Karpas-422 (cell line): ENCODE measurements around the gene GTPBP1. TPM values are rescaled to one million over a fixed set of nuclear protein-coding genes. Genes with fewer than 3 reads are reported as not detected.

ENCODE experiments used
- DNase-seq: peaks from one replicate; pipeline ENCODE4 v3.0.0-alpha.2; 2015
- H2AFZ ChIP-seq: fragments of 200-600 bp; sonication (generic); 2 replicates; pipeline ENCODE4 v1.6.1; 2014; ENCODE audit warnings: antibody characterized with exemption, low read length, mixed read lengths
- H3K27ac ChIP-seq: fragments of 200-600 bp; sonication (generic); 2 replicates; pipeline ENCODE4 v1.5.1; 2014; ENCODE audit warnings: mild to moderate bottlenecking, low read length, moderate library complexity
- H3K27me3 ChIP-seq: fragments of 200-600 bp; sonication (generic); 2 replicates; pipeline ENCODE4 v1.6.1; 2014; ENCODE audit warnings: low read length, mixed read lengths
- H3K36me3 ChIP-seq: fragments of 200-600 bp; sonication (generic); 2 replicates; pipeline ENCODE4 v1.6.1; 2014; ENCODE audit warnings: low read length, mixed read lengths; ENCODE audit not compliant: insufficient read depth
- H3K4me1 ChIP-seq: fragments of 200-600 bp; sonication (generic); 2 replicates; pipeline ENCODE4 v1.6.1; 2014; ENCODE audit warnings: mild to moderate bottlenecking, low read length, mixed read lengths
- H3K4me2 ChIP-seq: fragments of 200-600 bp; sonication (generic); 2 replicates; pipeline ENCODE4 v1.6.1; 2014; ENCODE audit warnings: low read length, low read depth, mild to moderate bottlenecking; ENCODE audit not compliant: poor library complexity, severe bottlenecking
- H3K4me3 ChIP-seq: fragments of 200-600 bp; sonication (generic); 2 replicates; pipeline ENCODE4 v1.5.1; 2014; ENCODE audit warnings: mild to moderate bottlenecking, antibody characterized with exemption, low read length, mixed read lengths
- H3K79me2 ChIP-seq: fragments of 200-600 bp; sonication (generic); 2 replicates; pipeline ENCODE4 v1.6.1; 2014; ENCODE audit warnings: mild to moderate bottlenecking, low read length, mixed read lengths
- H3K9ac ChIP-seq: fragments of 200-600 bp; sonication (generic); 2 replicates; pipeline ENCODE4 v1.6.0; 2014; ENCODE audit warnings: low read length
- H3K9me2 ChIP-seq: fragments of 200-600 bp; sonication (generic), shearing (Covaris generic); replicated peaks from 2 replicates; pipeline ENCODE4 v1.6.0; 2014; ENCODE audit warnings: mild to moderate bottlenecking, low read length, moderate library complexity; ENCODE audit not compliant: insufficient read depth
- H3K9me3 ChIP-seq: fragments of 300-700, 200-600 bp; sonication (generic); 2 replicates; pipeline ENCODE4 v1.6.1; 2014; ENCODE audit warnings: low read length, mixed read lengths
- H4K20me1 ChIP-seq: fragments of 200-600 bp; sonication (generic); 2 replicates; pipeline ENCODE4 v1.6.1; 2014; ENCODE audit warnings: mild to moderate bottlenecking, antibody characterized with exemption, low read length, low read depth; ENCODE audit not compliant: insufficient read depth
- total RNA-seq: library from RNA; depleted of rRNA; stranded (reverse); fragments of >200 nt; shearing (Covaris generic); gene quantifications from 2 replicates; pipeline ENCODE4 v1.2.3, GENCODE V29; 2014; ENCODE audit warnings: low replicate concordance

The GTPBP1 gene
- total RNA-seq, 1 experiment from 2014 or later, result 47.6 TPM

GRCh38 chr22:38768036-38768435, 62.3 kb downstream of the GTPBP1 start:
- H3K9me3 ChIP-seq, result no peaks in the 10 kb centered on the region
- H3K79me2 ChIP-seq, result no peaks in the 10 kb centered on the region
- no peaks in the 10 kb centered on the region for H3K9me2 ChIP-seq
- no peak overlapping the region for H3K9ac ChIP-seq
- H3K4me3 ChIP-seq, result no peak overlapping the region
- H3K27ac ChIP-seq, result no peak overlapping the region
- no peaks in the 10 kb centered on the region for H3K27me3 ChIP-seq
- H3K4me2 ChIP-seq, result no peak overlapping the region
- H3K4me1 ChIP-seq, result no peaks in the 10 kb centered on the region
- H4K20me1 ChIP-seq, result no peaks in the 10 kb centered on the region
- H2AFZ ChIP-seq, result no peak overlapping the region
- DNase-seq, result no peak
- no peaks in the 10 kb centered on the region for H3K36me3 ChIP-seq

DNA sequence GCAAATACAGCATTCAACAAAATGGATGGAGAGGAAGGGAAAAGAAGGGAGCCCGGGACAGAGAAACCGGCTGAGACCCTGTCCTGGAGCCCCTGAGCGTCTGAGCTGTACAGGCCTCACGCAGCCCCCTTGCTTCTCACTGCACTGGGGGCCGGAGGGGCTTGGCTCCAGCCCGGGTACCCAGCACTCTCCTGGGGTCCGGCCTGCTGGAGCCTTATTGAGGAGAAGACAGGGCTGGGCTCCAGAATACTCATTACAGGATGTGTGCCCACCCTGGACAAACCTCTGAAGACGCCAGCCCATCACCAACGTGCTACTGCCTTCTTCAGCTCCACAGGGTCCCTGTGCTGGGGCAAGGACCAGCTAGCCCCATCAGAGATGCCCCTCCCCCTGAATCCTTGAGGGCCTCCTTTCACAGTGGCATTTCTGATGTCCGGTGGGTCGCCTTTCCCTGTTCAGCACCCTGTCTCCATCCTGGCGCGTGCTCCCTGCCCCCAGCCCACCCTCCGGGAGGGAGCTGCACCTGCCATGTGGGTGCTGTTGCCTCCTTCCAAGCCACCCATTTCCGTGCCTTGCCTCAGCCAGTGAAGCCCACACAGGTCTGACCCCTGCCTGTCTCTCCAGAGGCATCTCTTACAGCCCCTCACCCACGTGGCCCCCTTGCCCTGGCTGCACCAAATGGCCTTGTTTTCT, 64.7 kb downstream of the GTPBP1 start:
- H2AFZ ChIP-seq, result no peak overlapping the region
- H3K9me3 ChIP-seq, result no peaks in the 10 kb centered on the region
- DNase-seq, result no peak
- no peaks in the 10 kb centered on the region for H3K4me1 ChIP-seq
- H3K9ac ChIP-seq, result no peak overlapping the region
- H3K36me3 ChIP-seq, result no peaks in the 10 kb centered on the region
- no peak overlapping the region for H3K4me2 ChIP-seq
- H4K20me1 ChIP-seq, result no peaks in the 10 kb centered on the region
- H3K4me3 ChIP-seq, result no peak overlapping the region
- H3K9me2 ChIP-seq, result no peaks in the 10 kb centered on the region
- no peaks in the 10 kb centered on the region for H3K27me3 ChIP-seq
- no peak overlapping the region for H3K27ac ChIP-seq
- no peaks in the 10 kb centered on the region for H3K79me2 ChIP-seq

DNA sequence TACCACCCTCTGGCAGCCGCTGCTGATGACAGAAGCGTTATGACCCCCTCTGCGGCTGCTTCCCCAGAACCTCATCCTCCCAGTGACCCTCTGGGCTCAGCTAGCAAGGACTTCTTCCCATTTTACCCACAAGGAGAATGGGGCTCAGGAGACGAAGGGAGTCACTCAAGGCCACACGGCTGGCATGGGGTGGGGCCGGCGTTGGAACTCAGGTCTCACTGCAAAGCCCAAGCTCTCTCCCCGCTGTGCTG, 66.8 kb downstream of the GTPBP1 start:
- Histone ChIP-seq H4K20me1 (no peaks in the 10 kb centered on the region), H3K27ac (no peak overlapping the region), H3K36me3 (no peaks in the 10 kb centered on the region), H3K4me2 (no peak overlapping the region), H3K27me3 (no peaks in the 10 kb centered on the region), H2AFZ (no peak overlapping the region), H3K4me3 (no peak overlapping the region), H3K9me3 (no peaks in the 10 kb centered on the region), H3K9me2 (no peaks in the 10 kb centered on the region), H3K79me2 (no peaks in the 10 kb centered on the region), H3K4me1 (no peaks in the 10 kb centered on the region), H3K9ac (no peak overlapping the region)
- no peak for DNase-seq

- Histone ChIP-seq H4K20me1 (no peaks in the 10 kb centered on the region), H3K27ac (no peak overlapping the region), H3K79me2 (no peaks in the 10 kb centered on the region), H2AFZ (no peak overlapping the region), H3K27me3 (no peaks in the 10 kb centered on the region), H3K9me3 (no peaks in the 10 kb centered on the region), H3K9ac (no peak overlapping the region), H3K4me2 (no peak overlapping the region), H3K36me3 (no peaks in the 10 kb centered on the region), H3K4me1 (no peaks in the 10 kb centered on the region), H3K4me3 (no peak overlapping the region), H3K9me2 (no peaks in the 10 kb centered on the region)
- no peak for DNase-seq
These were observed 67.7 kb downstream of the GTPBP1 start for GRCh38 chr22:38773363-38773946.

GRCh38 chr22:38774496-38775166, 68.9 kb downstream of the GTPBP1 start:
- Histone ChIP-seq H3K27me3 (no peaks in the 10 kb centered on the region), H3K4me3 (no peak overlapping the region), H3K9me3 (no peaks in the 10 kb centered on the region), H3K36me3 (no peaks in the 10 kb centered on the region), H3K4me2 (no peak overlapping the region), H2AFZ (no peak overlapping the region), H3K9me2 (no peaks in the 10 kb centered on the region), H3K27ac (no peak overlapping the region), H3K9ac (no peak overlapping the region), H4K20me1 (no peaks in the 10 kb centered on the region), H3K4me1 (no peaks in the 10 kb centered on the region), H3K79me2 (no peaks in the 10 kb centered on the region)
- DNase-seq, result no peak

DNA sequence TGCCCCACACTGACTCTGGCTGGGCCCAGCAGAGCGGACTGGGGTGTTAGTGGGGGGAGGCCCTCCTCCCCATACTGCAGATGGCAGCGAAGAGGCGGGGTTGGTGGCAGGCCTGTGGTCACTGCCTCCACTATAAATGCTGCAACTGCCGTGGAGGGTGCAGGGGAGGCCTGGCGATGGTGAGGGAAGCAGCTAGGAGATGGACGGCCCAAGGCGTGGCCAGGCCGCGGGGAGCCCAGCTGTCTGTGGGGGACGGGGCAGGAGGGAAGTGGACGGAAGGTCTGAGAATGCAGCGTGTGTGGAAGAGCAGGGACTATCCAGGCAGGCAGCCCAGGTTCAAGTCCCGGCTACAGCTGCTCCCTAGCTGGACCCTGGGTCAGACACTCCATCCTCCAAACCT, 69.9 kb downstream of the GTPBP1 start:
- Histone ChIP-seq H2AFZ (no peak overlapping the region), H3K4me3 (no peak overlapping the region), H3K4me2 (no peak overlapping the region), H3K9me2 (no peaks in the 10 kb centered on the region), H3K9ac (no peak overlapping the region), H4K20me1 (no peaks in the 10 kb centered on the region), H3K27me3 (no peaks in the 10 kb centered on the region), H3K9me3 (no peaks in the 10 kb centered on the region), H3K36me3 (no peaks in the 10 kb centered on the region), H3K79me2 (no peaks in the 10 kb centered on the region), H3K4me1 (no peaks in the 10 kb centered on the region), H3K27ac (no peak overlapping the region)
- DNase-seq, result no peak

DNA sequence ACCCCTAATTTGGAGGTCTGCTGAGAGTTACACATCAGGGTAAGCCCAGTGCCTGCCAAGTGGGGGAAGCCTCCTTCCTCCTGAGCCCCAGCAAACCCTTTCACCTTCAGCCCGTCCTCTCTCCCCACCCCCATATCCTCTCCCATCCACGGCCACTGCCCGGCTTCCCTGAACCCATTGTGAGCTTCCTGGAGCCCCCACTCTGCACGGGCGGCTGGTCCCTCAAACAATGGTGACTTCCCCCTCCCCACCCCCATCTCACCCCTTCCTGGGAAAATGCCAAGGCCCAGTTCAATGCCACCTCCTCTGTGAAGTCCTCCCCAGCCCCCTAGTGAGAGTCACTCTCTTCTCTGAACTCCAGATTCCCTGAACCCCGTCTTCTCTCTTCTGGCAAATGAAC, 70.3 kb downstream of the GTPBP1 start:
- Histone ChIP-seq H3K27ac (no peak overlapping the region), H2AFZ (no peak overlapping the region), H3K27me3 (no peaks in the 10 kb centered on the region), H3K4me1 (no peaks in the 10 kb centered on the region), H3K4me3 (no peak overlapping the region), H3K4me2 (no peak overlapping the region), H3K79me2 (no peaks in the 10 kb centered on the region), H4K20me1 (no peaks in the 10 kb centered on the region), H3K9me2 (no peaks in the 10 kb centered on the region), H3K9ac (no peak overlapping the region), H3K36me3 (no peaks in the 10 kb centered on the region), H3K9me3 (no peaks in the 10 kb centered on the region)
- DNase-seq, result no peak

DNA sequence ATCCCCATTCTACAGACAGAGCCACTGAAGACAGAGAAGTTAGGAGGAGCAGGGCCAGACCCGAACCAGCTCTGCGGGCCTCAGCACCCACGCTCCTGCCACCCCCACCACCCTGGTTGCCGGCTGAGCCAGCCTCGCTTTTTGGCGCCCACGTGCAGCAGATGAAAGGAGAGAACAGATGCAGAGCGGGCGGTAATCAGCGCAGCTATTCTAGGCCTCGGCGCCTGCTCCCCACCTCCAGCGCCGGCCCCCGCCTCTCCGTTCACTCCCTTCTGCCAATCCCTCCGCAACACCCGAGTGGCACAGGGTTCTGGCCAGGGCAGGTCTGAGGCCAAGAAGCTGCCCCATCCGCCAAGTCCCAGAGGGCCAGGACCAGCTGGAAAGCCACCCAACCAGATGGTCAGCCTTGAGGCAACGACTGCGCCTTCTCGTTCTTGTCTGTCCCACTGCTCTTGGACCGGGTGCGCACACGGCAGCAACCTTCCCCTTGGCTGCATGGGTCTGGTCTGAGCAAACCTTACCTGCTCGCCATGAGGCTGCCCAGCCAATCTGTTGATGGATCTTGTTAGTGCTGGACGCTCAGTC, 71.4 kb downstream of the GTPBP1 start:
- DNase-seq, result no peak
- H3K79me2 ChIP-seq, result no peaks in the 10 kb centered on the region
- H3K27me3 ChIP-seq, result no peaks in the 10 kb centered on the region
- H3K4me2 ChIP-seq, result no peak overlapping the region
- H3K9me2 ChIP-seq, result no peaks in the 10 kb centered on the region
- H4K20me1 ChIP-seq, result no peaks in the 10 kb centered on the region
- no peaks in the 10 kb centered on the region for H3K36me3 ChIP-seq
- no peak overlapping the region for H3K27ac ChIP-seq
- no peak overlapping the region for H3K4me3 ChIP-seq
- H3K9ac ChIP-seq, result no peak overlapping the region
- no peaks in the 10 kb centered on the region for H3K4me1 ChIP-seq
- no peaks in the 10 kb centered on the region for H3K9me3 ChIP-seq
- H2AFZ ChIP-seq, result no peak overlapping the region
